ENCODE data around the gene COLEC12.

Gene COLEC12

GRCh38 chr18:434410-434809, 66.1 kb downstream of the COLEC12 start:
- DNase-seq: no peak

GRCh38 chr18:433960-434359, 66.5 kb downstream of the COLEC12 start:
- no peak for DNase-seq

GRCh38 chr18:433298-433697, 67.2 kb downstream of the COLEC12 start:
- no peak for DNase-seq

- DNase-seq: no peak
These were observed 67.7 kb downstream of the COLEC12 start for GRCh38 chr18:432791-433190.

GRCh38 chr18:429030-429429, 71.5 kb downstream of the COLEC12 start:
- no peak for DNase-seq

GRCh38 chr18:427005-427404, 73.5 kb downstream of the COLEC12 start:
- DNase-seq: no peak

- DNase-seq: no peak
These were observed 75.3 kb downstream of the COLEC12 start for GRCh38 chr18:425106-425745.

- DNase-seq: no peak
These were observed 75.8 kb downstream of the COLEC12 start for GRCh38 chr18:424668-425067.

GRCh38 chr18:424071-424661, 76.3 kb downstream of the COLEC12 start:
- DNase-seq: no peak

GRCh38 chr18:422966-423365, 77.5 kb downstream of the COLEC12 start:
- no peak for DNase-seq

GRCh38 chr18:421247-422155, 79.0 kb downstream of the COLEC12 start:
- DNase-seq: no peak

- no peak for DNase-seq
These were observed 79.7 kb downstream of the COLEC12 start for GRCh38 chr18:420661-421246.

- no peak for DNase-seq
These were observed 80.8 kb downstream of the COLEC12 start for GRCh38 chr18:419541-420175.

GRCh38 chr18:417495-417894, 83.0 kb downstream of the COLEC12 start:
- no peak for DNase-seq

GRCh38 chr18:416930-417329, 83.6 kb downstream of the COLEC12 start:
- no peak for DNase-seq

- DNase-seq: no peak
These were observed 84.6 kb downstream of the COLEC12 start for GRCh38 chr18:415617-416612.

GRCh38 chr18:415047-415446, 85.5 kb downstream of the COLEC12 start:
- DNase-seq: no peak

GRCh38 chr18:413233-413632, 87.3 kb downstream of the COLEC12 start:
- no peak for DNase-seq

- DNase-seq: no peak
These were observed 90.5 kb downstream of the COLEC12 start for GRCh38 chr18:410047-410455.

- DNase-seq: no peak
These were observed 92.1 kb downstream of the COLEC12 start for GRCh38 chr18:408367-408766.

GRCh38 chr18:407626-408224, 92.8 kb downstream of the COLEC12 start:
- DNase-seq: no peak

Data from NCI-H748 treated with DMSO at 0.1 percent for 48 hours (cell line).